Heart right ventricle (tissue), 16 donors: ENCODE results near the gene SNRPD2. TPM values are rescaled to one million over a fixed set of nuclear protein-coding genes. Genes with fewer than 3 reads are reported as not detected.

Experiments used
- ATAC-seq, 8 donors: fragments of 200-7000 bp; cut with Tn5 transposase; one replicate each; pipeline ENCODE4 v1.9.1; 2020; ENCODE audit warnings: mild to moderate bottlenecking in 8 of 8, moderate library complexity in 8 of 8, moderate number of reproducible peaks in 1 of 8
- DNase-seq, 2 donors: peaks; one replicate each; pipeline ENCODE4 v3.0.0-alpha.2; 2020
- H3K27ac ChIP-seq, 10 donors: fragments of 200-600 bp; sonication (generic) in 2 of 10; one replicate each; pipeline versions ENCODE4 v1.5.0 to v1.8.0; 2020 to 2022; ENCODE audit warnings: mild to moderate bottlenecking in 3 of 10
- H3K27me3 ChIP-seq, 7 donors: fragments of 200-600 bp; one replicate each; pipeline ENCODE4 v1.8.0; 2021 to 2022; ENCODE audit warnings: mild to moderate bottlenecking in 2 of 7
- H3K36me3 ChIP-seq, 9 donors: fragments of 200-600 bp; sonication (generic) in 1 of 9; one replicate each; pipeline versions ENCODE4 v1.5.0 to v1.8.0; 2020 to 2022; ENCODE audit warnings: mild to moderate bottlenecking in 2 of 9
- H3K4me1 ChIP-seq, 9 donors: fragments of 200-600 bp; sonication (generic) in 1 of 9; one replicate each; pipeline versions ENCODE4 v1.5.0 to v1.8.0; 2020 to 2022; ENCODE audit warnings: mild to moderate bottlenecking in 4 of 9
- H3K4me3 ChIP-seq, 10 donors: fragments of 200-600 bp; sonication (generic) in 2 of 10; one replicate each; pipeline versions ENCODE4 v1.5.0 to v1.8.0; 2020 to 2022; ENCODE audit warnings: mild to moderate bottlenecking in 7 of 10, moderate library complexity in 2 of 10
- H3K9me3 ChIP-seq, 11 donors: fragments of 200-600 bp in 10 of 11; sonication (generic) in 2 of 11; one replicate each; pipeline versions ENCODE4 v1.5.0 to v1.8.0; 2013 to 2022; ENCODE audit warnings: mild to moderate bottlenecking in 2 of 11, control low read depth in 1 of 11, moderate library complexity in 1 of 11
- WGBS, 2 donors: extraction: QIAGEN DNeasy Blood & Tissue Kit; methylation state at CpG; one replicate each; pipeline ENCODE4 v1.1.7; 2013; ENCODE audit warnings: inconsistent platforms in 1 of 2; 5-methylcytosine and 5-hydroxymethylcytosine counted together
- intact Hi-C, 10 donors: fragments of 100-400 bp; cut with DNase I; formaldehyde crosslinking; loops; one replicate each; pipeline versions ENCODE4 v1.11.1 to v1.14.2; 2022
- polyA plus RNA-seq, 2 donors: library from polyadenylated mRNA; stranded (reverse); fragments of 200-250 nt; gene quantifications; one replicate each; pipeline ENCODE4 v1.2.3, GENCODE V29; 2013
- total RNA-seq, 10 donors: library from RNA; stranded (reverse); fragmentation: NEBNext Ultra II Directional in 3 of 10; extraction: Animal tissue kit (Norgen Biotek cat#: 25700) in 3 of 10; gene quantifications; one replicate each; pipeline versions ENCODE4 v1.2.1 to v1.2.4, GENCODE V29; 2021 to 2023
- TF ChIP-seq, protein P1 (sequence below), 9 donors: fragments of 200-600 bp; sonication (generic) in 2 of 9; IDR thresholded peaks; one replicate each; pipeline versions ENCODE4 v1.5.0 to v1.8.0; 2021 to 2022; ENCODE audit warnings: antibody characterized with exemption in 9 of 9, mild to moderate bottlenecking in 5 of 9, moderate library complexity in 1 of 9
- donor health status: Arrhythmogenic right ventricular cardiomyopathy.
- donor health status: ischemic (EF 13 %, LVEDD 7.1; RV severe dilation, severe dysfunction).
- donor health status: healthy with polysubstance abuse.
- donor health status: DM: no; HTN: yes; CAD: no.
- donor health status: DM: no; HTN: no; CAD: no.
- donor health status: ischemic (EF 25% LVEDD 6.9; RV normal size, moderate dysfunction).
- donor health status: ischemic (EF 25% LVEDD 5.7; RV mildly dilated, moderate dysfunction).
- donor health status: healthy.
- donor health status: DM: yes; HTN: yes; CAD: no.
- donor health status: Ischemic cardiomyopathy.
- donor health status: ischemic (EF 35%, LVEDD 5.7; RV mildly dilated, moderate dysfunction).
- donor health status: nonischemic (EF 11% LVEDD 7.7; RV severe dilation, severe dysfunction).
- donor health status: DM: yes; HTN: yes; CAD: no.
- donor health status: PGD.
- donor health status: ischemic (EF 29% LVEDD 5.4; RV normal size, mild dysfunction).
- donor health status: nonischemic (EF 23%, LVEDD 6.1; RV moderate dilation, normal function).

Gene SNRPD2
- total and polyA plus RNA-seq, 12 donors: 216 to 464 (median 244) TPM

- no peak for ATAC-seq
- H3K27me3 ChIP-seq: peaks cover 0 to 13% (median under 1%) of the 10 kb centered on the region in 7 donors
- 67 to 83% methylated on average over 3 of the region's 3 CpGs for WGBS, 2 donors
- H3K4me1 ChIP-seq: peaks cover 0 to 7% (median 5%) of the 10 kb centered on the region in 9 donors
- H3K4me3 ChIP-seq: no peak overlapping the region
- H3K9me3 ChIP-seq: no peaks in the 10 kb centered on the region
- H3K36me3 ChIP-seq: no peaks in the 10 kb centered on the region
- intact Hi-C loops: no loop called here
- no peak for DNase-seq
- TF ChIP-seq, protein P1, sequence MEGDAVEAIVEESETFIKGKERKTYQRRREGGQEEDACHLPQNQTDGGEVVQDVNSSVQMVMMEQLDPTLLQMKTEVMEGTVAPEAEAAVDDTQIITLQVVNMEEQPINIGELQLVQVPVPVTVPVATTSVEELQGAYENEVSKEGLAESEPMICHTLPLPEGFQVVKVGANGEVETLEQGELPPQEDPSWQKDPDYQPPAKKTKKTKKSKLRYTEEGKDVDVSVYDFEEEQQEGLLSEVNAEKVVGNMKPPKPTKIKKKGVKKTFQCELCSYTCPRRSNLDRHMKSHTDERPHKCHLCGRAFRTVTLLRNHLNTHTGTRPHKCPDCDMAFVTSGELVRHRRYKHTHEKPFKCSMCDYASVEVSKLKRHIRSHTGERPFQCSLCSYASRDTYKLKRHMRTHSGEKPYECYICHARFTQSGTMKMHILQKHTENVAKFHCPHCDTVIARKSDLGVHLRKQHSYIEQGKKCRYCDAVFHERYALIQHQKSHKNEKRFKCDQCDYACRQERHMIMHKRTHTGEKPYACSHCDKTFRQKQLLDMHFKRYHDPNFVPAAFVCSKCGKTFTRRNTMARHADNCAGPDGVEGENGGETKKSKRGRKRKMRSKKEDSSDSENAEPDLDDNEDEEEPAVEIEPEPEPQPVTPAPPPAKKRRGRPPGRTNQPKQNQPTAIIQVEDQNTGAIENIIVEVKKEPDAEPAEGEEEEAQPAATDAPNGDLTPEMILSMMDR (IDR thresholded peaks at IDR 0.05): no peak
- no peak overlapping the region for H3K27ac ChIP-seq
Observed at GRCh38 chr19:45650722-45651121, 41.0 kb downstream of the SNRPD2 start.

GRCh38 chr19:45646345-45646698 lies 45.4 kb downstream of the SNRPD2 start:
- peaks cover 0 to 32% (median 0%) of the 10 kb centered on the region in 7 donors for H3K27me3 ChIP-seq
- no peaks in the 10 kb centered on the region for H3K36me3 ChIP-seq
- no peak for ATAC-seq
- H3K4me3 ChIP-seq: peak overlapping the region in 9 of 10 donors; percentile 33 to 61 (median 51)
- 11 to 12% methylated on average over 9 of the region's 9 CpGs for WGBS, 2 donors
- TF ChIP-seq, protein P1 (IDR thresholded peaks at IDR 0.05): no peak
- H3K27ac ChIP-seq: peak overlapping the region in 3 of 10 donors; percentile 20 to 60 (median 28)
- H3K9me3 ChIP-seq: no peaks in the 10 kb centered on the region
- intact Hi-C loops: loop anchor here in 6 of 10 donors (5.0 to 10.0 kb wide), 5 partner anchors 62 to 1601 kb away; partner anchors contain the start of genes OPA3 (in 3 of the 6), PPM1N (in 3 of the 6), RTN2 (in 3 of the 6) and ERCC1 (in 1 of the 6)
- H3K4me1 ChIP-seq: peaks cover 4 to 38% (median 28%) of the 10 kb centered on the region in 9 donors
- DNase-seq: no peak

- no peaks in the 10 kb centered on the region for H3K9me3 ChIP-seq
- intact Hi-C loops: loop anchor here in 7 of 10 donors (2.0 to 10.0 kb wide), 6 partner anchors 39 to 1602 kb away; partner anchors contain the start of genes OPA3 (in 3 of the 7), PPM1N (in 3 of the 7), RTN2 (in 3 of the 7) and ERCC1 (in 1 of the 7)
- 1% methylated on average over 27 of the region's 27 CpGs for WGBS, 2 donors
- no peaks in the 10 kb centered on the region for H3K36me3 ChIP-seq
- TF ChIP-seq, protein P1 (IDR thresholded peaks at IDR 0.05): no peak
- peak overlapping the region; percentile 18 to 61 (median 50) for H3K4me3 ChIP-seq
- peak overlapping the region in 5 of 10 donors; percentile 20 to 61 (median 43) for H3K27ac ChIP-seq
- DNase-seq: peak; percentile 84 to 85
- peaks cover 0 to 32% (median 0%) of the 10 kb centered on the region in 7 donors for H3K27me3 ChIP-seq
- peak; percentile 64 to 81 (median 74) for ATAC-seq
- H3K4me1 ChIP-seq: peaks cover 4 to 43% (median 33%) of the 10 kb centered on the region in 9 donors
Observed at GRCh38 chr19:45645631-45646344, 46.0 kb downstream of the SNRPD2 start.

DNA sequence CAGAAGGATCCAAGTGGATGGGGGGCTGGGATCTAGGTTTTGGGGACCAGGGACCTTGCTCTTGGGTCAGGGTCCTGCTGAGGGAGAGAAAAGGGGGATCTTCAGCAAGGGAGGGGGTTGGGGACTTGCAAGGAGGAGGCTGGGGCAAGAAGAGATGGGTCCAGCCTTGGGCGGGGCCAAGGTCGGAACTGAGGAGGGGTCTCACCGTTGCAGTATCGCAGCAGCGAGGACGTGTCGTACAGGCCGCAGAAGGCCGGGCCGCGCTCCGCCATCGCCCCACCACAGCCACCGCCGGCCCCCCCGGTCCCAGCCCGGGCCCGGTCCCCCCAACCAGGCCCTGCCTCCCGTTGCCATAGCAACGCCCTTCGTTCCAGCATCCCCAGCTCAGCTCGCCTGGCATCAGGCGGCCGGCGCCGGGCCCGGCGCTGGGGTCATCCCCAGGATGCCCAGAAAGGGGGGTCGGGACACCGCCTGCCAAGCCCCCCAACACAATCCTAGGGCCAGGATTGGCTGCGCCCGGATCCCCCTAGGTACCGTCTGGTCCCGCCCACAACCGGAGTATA lies 46.6 kb downstream of the SNRPD2 start:
- Histone ChIP-seq H3K4me1 (peaks cover 4 to 46% (median 35%) of the 10 kb centered on the region in 9 donors), H3K27me3 (peaks cover 0 to 32% (median 0%) of the 10 kb centered on the region in 7 donors), H3K9me3 (no peaks in the 10 kb centered on the region), H3K36me3 (no peaks in the 10 kb centered on the region), H3K4me3 (peak overlapping the region in 9 of 10 donors; percentile 33 to 61 (median 51)), H3K27ac (peak overlapping the region in 1 of 10 donors; percentile 60)
- intact Hi-C loops: loop anchor here in 7 of 10 donors (2.0 to 10.0 kb wide), 6 partner anchors 38 to 1602 kb away; partner anchors contain the start of genes OPA3 (in 3 of the 7), PPM1N (in 3 of the 7), RTN2 (in 3 of the 7) and ERCC1 (in 1 of the 7)
- DNase-seq (no peak), ATAC-seq (peak in 1 of 8 donors; percentile 0)
- 8 to 16% methylated on average over 35 of the region's 35 CpGs for WGBS, 2 donors
- TF ChIP-seq, protein P1 (IDR thresholded peaks at IDR 0.05): no peak
